Epidermal melanocyte (primary cell): ENCODE measurements around the gene HDAC11.
"Not testable (repeated sequence)": the region's sequence is repeated elsewhere in the genome, so short reads cannot be mapped to it uniquely, and the experiment has no call there.

Source experiments
- DNase-seq: peaks from one replicate; pipeline ENCODE4 v3.0.0; 2011; ENCODE audit warnings: low spot score; ENCODE audit not compliant: insufficient read length

HDAC11 gene

GRCh38 chr3:13492976-13493866, 13.1 kb downstream of the HDAC11 start:
- no peak for DNase-seq

DNA sequence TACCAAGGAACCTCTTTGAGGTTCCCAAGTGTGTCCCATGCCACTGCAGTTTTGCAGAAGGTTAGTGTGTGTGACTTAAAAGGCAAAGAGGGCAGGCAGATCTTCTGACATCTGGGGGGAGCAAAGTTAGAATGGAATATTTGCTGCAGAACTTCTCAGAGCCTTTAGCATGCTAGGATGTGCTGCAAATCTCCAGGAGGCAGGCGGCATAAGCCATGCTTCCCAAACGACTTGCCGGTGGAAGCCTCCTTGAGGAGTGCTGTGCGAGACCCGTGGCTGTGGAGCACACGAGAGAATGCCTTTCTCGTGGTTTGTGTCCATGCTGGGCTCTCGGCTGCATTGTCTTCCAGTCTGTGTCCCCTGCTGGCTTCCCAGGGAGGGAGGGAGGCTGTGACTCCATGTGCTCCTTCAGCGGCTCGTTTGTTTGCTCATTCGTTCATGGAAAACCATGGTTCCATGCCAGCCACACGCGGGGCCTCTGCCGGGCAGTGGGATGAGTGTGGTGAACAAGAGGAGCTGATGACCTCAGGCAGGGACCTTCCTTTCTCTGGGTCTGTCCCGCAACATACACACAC, 13.8 kb downstream of the HDAC11 start:
- DNase-seq = no peak

GRCh38 chr3:13494463-13495350, 14.6 kb downstream of the HDAC11 start:
- DNase-seq = no peak

- no peak for DNase-seq
These were observed 15.3 kb downstream of the HDAC11 start for GRCh38 chr3:13495351-13495813.

DNA sequence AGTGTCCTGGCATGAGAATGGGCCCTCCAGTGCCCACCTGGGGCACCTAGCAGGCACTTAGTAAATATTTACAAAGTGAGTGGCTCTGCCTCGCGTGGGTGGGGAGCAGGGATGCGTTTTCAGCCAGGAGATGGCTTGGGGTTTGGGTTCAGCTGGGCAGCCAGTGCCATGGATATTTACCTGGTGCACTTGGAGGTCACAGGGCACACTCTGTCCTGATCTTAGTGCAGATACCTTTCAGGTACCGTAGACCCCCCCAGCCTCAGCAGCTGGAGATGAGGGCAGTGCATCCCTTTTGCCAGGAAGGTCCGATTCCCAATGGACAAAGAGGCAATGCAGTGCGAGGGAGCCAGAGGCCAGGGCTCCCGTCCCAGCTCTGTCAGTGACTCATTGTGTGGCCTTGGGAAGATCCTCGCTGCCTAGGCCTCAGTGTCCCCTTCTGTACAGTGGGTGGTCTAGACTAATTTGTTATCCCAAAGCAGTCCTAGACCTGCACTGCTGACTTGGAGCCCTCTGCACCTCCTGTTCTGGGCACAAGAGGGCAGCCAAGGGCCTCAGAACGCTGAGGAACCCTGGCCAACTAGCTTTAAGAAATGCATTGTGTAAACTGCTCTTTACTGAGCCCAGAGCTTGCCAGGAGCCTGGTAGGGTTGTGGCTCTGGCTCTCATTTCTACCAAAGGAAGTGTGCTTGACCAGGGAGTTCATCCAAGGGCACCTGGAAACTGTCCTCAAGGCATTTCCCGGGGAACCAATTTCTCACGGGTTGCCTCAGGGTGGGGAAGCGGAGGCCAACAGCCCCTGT, 16.0 kb downstream of the HDAC11 start:
- peak; percentile 36 for DNase-seq

- no peak for DNase-seq
These were observed 16.8 kb downstream of the HDAC11 start for GRCh38 chr3:13496879-13497278.

DNA sequence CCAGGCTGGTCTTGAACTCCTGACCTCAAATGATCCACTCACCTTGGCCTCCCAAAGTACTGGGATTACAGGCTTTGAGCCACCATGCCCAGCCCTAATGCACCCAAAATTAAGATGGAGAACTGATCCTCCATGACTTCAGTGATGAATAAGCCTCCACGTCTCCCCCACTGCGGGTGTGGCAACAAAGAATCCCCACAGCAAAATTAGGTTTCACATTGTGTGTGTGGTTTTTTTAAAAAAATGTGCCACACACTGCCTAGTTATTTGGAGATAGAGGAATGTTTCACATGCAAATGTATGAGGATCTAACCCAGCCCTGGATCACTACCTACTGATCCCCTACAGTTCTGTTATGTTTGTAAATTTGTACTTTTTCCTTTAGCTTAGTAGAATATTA, 17.3 kb downstream of the HDAC11 start:
- no peak for DNase-seq

DNA sequence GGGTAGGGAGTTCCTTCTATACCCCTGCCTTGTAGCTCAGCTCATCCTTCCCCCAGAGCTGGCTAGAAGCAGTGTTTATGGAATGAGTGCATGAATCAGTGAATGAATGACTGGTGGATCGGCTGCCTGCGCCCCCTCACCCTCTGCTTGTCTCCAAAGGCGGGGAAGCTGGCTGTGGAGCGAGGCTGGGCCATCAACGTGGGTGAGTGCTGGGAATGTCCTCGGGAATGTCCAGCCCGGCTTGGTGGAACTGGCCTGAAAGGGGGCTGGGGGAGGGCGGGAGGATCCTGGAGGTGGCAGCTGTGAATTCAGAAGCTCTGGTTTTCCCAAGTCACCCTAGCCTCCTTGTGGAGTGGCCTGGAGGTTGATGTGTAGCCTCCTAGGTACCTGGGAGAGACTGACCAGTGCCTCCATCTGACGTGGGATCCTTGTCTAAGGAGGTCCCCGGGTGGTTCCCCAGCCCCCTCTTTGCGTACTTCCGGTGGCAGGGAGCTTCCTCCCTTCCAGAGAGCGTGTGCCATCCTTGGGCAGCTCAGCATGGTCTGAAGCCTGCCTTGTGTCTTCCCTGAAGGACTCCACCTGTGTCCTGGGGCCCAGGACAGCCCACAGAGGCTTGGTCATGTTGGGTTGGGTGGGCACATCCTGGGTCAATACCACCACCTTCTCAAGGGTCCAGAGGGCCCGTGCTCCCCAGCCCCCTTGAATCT, 18.4 kb downstream of the HDAC11 start:
- DNase-seq = no peak

GRCh38 chr3:13499246-13499645, 19.1 kb downstream of the HDAC11 start:
- not testable (repeated sequence) for DNase-seq

- DNase-seq = no peak
These were observed 20.2 kb downstream of the HDAC11 start for GRCh38 chr3:13500133-13500885.

- no peak for DNase-seq
These were observed 20.9 kb downstream of the HDAC11 start for GRCh38 chr3:13501056-13501455.

GRCh38 chr3:13501521-13501920, 21.4 kb downstream of the HDAC11 start:
- DNase-seq = no peak

DNA sequence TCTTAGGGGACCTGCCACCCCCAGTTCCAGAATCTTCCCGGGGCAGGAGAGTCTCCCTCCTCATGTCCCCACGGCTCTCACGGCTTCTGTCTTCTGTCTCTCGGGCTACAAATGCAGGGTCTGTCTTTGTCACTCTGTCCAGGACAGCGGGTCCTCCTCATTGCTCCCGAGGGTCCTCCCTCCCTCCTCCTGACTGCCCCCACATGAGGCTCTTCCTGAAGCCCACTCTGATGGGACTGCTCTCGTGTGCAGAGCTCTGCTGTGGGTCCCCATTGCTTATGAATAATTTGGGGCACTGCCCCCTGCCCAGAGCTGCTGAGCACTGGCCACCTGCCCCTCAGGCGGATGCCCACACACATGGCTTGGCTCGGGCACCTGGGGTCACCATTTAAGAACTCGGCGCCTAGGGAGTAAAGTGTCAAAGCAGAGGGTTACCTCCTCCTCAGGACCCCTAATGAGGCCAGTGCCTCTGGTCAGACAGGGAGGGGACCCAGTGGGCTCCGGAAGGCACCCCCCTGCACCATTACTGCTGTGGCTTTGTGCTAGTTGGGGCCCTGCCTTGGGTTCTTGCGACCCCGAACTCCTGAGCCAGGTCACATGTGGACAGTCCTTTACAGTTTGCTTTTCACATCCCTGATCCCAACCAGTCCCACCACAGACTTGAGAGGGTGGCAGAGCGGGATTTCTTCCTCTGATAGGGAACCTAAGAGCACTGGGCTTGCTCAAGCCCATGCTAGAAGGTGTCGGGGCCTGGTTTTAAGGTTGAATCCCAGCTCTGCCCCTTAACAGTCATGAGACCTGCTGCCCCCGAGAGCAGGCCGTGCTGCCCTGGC, 22.1 kb downstream of the HDAC11 start:
- no peak for DNase-seq

DNA sequence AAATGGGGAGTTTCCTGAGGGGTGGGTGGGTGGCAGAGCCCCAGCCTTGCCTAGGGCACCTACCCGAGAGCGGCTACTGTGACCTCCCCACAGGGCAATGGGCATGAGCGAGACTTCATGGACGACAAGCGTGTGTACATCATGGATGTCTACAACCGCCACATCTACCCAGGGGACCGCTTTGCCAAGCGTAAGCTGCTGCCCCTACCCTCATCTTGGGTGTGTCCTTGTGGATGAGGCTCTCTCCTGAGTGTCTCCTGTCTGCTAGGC, 22.6 kb downstream of the HDAC11 start:
- DNase-seq = no peak

DNA sequence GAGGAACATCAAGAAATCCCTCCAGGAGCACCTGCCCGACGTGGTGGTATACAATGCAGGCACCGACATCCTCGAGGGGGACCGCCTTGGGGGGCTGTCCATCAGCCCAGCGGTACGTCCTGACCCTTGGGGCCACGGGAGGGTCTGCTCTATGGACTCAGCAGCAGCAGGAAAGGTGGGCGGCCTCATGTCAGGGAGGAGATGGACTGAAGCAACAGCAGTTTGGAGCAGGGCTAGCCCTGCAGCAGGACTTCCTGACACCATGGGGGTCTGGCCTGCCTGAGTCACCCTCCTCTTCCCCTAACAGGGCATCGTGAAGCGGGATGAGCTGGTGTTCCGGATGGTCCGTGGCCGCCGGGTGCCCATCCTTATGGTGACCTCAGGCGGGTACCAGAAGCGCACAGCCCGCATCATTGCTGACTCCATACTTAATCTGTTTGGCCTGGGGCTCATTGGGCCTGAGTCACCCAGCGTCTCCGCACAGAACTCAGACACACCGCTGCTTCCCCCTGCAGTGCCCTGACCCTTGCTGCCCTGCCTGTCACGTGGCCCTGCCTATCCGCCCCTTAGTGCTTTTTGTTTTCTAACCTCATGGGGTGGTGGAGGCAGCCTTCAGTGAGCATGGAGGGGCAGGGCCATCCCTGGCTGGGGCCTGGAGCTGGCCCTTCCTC, 24.2 kb downstream of the HDAC11 start:
- DNase-seq = no peak

DNA sequence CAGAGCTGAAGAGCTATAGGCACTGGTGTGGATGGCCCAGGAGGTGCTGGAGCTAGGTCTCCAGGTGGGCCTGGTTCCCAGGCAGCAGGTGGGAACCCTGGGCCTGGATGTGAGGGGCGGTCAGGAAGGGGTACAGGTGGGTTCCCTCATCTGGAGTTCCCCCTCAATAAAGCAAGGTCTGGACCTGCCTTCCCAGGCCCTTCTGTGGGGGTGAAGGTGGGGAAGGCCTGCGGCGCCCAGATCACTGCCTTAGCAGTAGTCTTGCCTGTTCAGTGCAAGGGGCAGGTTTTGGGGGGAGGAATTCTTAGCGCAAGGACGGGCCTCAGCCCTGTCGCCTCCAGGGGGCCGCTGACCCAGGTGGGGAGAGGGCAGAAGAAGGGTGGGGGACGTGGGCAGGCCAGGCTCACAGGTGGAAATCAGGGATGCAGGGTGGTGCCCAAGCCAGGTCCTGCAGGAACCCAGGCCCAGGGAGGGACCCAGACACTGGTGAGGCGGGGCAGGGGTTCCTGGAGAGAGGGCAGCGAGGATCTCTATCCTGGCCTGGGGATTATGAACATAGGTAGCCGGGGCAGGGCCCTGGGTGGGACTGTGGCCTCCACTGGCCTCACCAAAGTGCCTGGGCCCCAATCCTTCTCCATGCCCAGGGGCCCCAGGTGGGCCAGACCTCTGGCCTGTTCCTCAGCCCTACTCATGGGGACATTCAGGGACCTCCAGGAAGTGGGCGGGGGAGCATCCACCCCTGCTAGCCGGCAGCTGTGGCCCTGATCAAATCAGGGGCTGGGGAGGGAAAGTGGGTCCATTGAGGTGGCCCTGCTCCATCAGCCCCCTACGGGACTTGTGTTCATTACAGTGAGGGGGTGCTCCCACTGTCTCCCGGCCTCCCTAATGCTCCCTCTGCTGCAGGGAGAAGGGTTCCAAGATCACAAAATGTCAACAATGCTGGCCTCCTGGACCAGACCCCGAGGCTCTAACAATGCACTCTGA, 25.3 kb downstream of the HDAC11 start:
- no peak for DNase-seq

DNA sequence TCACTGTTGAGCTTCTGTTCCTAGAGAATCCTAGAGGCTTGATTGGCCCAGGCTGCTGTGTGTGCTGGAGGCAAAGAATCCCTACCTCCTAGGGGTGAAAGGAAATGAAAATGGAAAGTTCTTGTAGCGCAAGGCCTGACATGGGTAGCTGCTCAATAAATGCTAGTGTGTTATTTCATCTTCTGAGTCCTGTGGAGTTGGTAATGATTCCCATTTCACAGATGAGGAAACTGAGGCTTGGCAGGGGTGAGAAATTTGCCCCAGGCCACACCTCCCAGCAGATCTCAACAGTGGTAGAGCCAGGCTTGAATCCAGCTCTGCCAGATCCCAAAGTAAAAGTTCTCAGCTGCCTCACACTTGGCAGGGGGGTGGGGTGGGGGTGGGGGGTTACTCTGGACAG, 26.1 kb downstream of the HDAC11 start:
- DNase-seq = no peak
